Common myeloid progenitor, CD34-positive (primary cell): ENCODE results near the gene CXorf58.
A peak's percentile ranks its signal among the peaks of the same experiment; 100 is the strongest.

ENCODE experiments used
- CTCF ChIA-PET: fragments of 350-600 bp; sonication (Branson Sonifier 250); formaldehyde crosslinking; loops from one replicate; lab custom pipeline; 2021; ENCODE audit warnings: antibody characterized with exemption; lab: Charles Lee
- POLR2A ChIA-PET: fragments of 350-600 bp; sonication (Branson Sonifier 250); formaldehyde crosslinking; loops from one replicate; lab custom pipeline; 2021; ENCODE audit warnings: antibody characterized with exemption; lab: Charles Lee
- DNase-seq, 3 donors: peaks; one replicate each; pipeline versions ENCODE4 v3.0.0 to v3.0.0-alpha.2; 2013
- H3K27ac ChIP-seq, 2 experiments: 1 replicate in 1 of 2; 2 replicates in 1 of 2; pipeline ENCODE4 v1.7.0; 2013; ENCODE audit warnings: inconsistent platforms in 2 of 2, low read length in 2 of 2, mild to moderate bottlenecking in 2 of 2, low read depth in 1 of 2, moderate library complexity in 1 of 2; ENCODE audit not compliant: severe bottlenecking in 2 of 2, insufficient read depth in 1 of 2, poor library complexity in 1 of 2
- H3K27me3 ChIP-seq, 5 experiments: replicated peaks in 2 of 5; 1 replicate in 3 of 5; 2 replicates in 2 of 5; pipeline versions ENCODE4 v1.6.1 to v1.7.0; 2013; ENCODE audit warnings: low read length in 4 of 5, mild to moderate bottlenecking in 2 of 5, moderate library complexity in 2 of 5, inconsistent platforms in 1 of 5; ENCODE audit not compliant: insufficient read depth in 5 of 5, control insufficient read depth in 4 of 5
- H3K36me3 ChIP-seq, 4 experiments: 1 replicate in 2 of 4; 2 replicates in 2 of 4; pipeline versions ENCODE4 v1.6.1 to v1.7.0; 2013; ENCODE audit warnings: low read length in 3 of 4, control low read depth in 1 of 4, mild to moderate bottlenecking in 1 of 4; ENCODE audit not compliant: control insufficient read depth in 4 of 4, insufficient read depth in 4 of 4
- H3K4me1 ChIP-seq, 4 experiments: 1 replicate in 3 of 4; 2 replicates in 1 of 4; pipeline versions ENCODE4 v1.6.1 to v1.7.1; 2013; ENCODE audit warnings: low read length in 3 of 4, mild to moderate bottlenecking in 3 of 4, control low read depth in 1 of 4, inconsistent platforms in 1 of 4, moderate library complexity in 1 of 4; ENCODE audit not compliant: control insufficient read depth in 4 of 4, insufficient read depth in 4 of 4; ENCODE audit errors: control extremely low read depth in 1 of 4
- H3K4me3 ChIP-seq, 7 experiments: 1 replicate in 4 of 7; 2 replicates in 3 of 7; pipeline versions ENCODE4 v1.5.1 to v1.7.0; 2013; ENCODE audit warnings: mild to moderate bottlenecking in 7 of 7, low read length in 6 of 7, moderate library complexity in 6 of 7, inconsistent platforms in 2 of 7, low read depth in 2 of 7, control low read depth in 1 of 7; ENCODE audit not compliant: insufficient read depth in 4 of 7, control insufficient read depth in 1 of 7; ENCODE audit errors: extremely low read depth in 1 of 7
- H3K9me3 ChIP-seq, 5 experiments: 1 replicate in 4 of 5; 2 replicates in 1 of 5; pipeline versions ENCODE4 v1.6.1 to v1.7.1; 2013; ENCODE audit warnings: low read length in 4 of 5, mild to moderate bottlenecking in 2 of 5, inconsistent platforms in 1 of 5, low read depth in 1 of 5, moderate library complexity in 1 of 5; ENCODE audit not compliant: control insufficient read depth in 4 of 5, insufficient read depth in 2 of 5; ENCODE audit errors: control extremely low read depth in 1 of 5
- WGBS: methylation state at CpG from one replicate; pipeline ENCODE4 v1.1.5; 2013; ENCODE audit not compliant: insufficient coverage; 5-methylcytosine and 5-hydroxymethylcytosine counted together

The CXorf58 gene

DNA sequence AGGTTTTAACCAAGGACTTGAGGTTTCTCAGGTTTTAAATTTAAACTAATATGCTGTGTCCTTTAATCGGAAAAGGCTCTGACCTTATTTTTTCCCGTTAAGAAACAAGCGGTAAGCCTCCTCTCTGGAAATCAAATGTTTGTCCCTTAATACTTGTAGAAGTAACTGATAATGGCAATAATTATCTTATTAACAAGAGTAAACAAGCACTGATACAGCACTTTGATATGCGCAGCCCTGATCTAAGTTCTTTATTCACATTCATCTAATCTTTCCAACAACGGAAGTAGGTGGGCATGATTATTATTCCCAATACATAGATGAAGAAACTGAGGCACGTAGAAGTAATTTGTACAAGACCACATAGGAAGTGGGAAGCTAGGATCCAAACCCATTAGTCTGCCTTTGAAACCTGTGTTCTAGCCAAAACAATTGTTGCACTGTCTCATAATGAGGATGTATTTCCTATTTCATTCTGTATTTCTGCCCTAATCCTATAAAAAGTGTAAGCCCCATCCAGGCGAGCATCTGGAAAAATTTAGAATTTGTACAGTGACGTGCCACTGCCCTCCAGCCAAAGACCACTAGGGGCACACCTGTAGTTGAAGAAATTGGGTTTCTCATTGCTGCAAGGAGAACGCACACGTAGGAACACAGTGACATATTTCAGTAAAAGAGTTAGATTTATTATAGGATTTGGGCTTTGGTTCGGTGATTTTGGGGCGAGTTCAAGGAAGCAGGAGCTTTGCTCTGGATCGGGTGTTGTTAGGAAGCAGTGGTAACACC, 606 bp downstream of the CXorf58 start:
- ChIA-PET CTCF (interaction anchor here (0.6 to 8.5 kb wide), 8 partner anchors 8 to 216 kb away, joined by 3 to 112 read pairs (median 4); partner anchors contain the start of gene EIF2S3), POLR2A (interaction anchor here (1.3 to 2.3 kb wide), 2 partner anchors 117 to 146 kb away, joined by 4 to 9 read pairs; partner anchors contain the start of gene EIF2S3)
- peak; percentile 40 to 73 (median 70) for DNase-seq
- Histone ChIP-seq H3K4me1 (peaks cover 0 to 12% (median 5%) of the 10 kb centered on the region in 4 experiments), H3K4me3 (peak overlapping the region in 6 of 7 experiments; percentile 43 to 81 (median 65)), H3K9me3 (no peaks in the 10 kb centered on the region), H3K27ac (peak overlapping the region; percentile 16 to 84), H3K27me3 (peaks cover 0 to 13% (median 0%) of the 10 kb centered on the region in 5 experiments), H3K36me3 (no peaks in the 10 kb centered on the region)
- WGBS: 48% methylated on average over 8 of the region's 13 CpGs

DNA sequence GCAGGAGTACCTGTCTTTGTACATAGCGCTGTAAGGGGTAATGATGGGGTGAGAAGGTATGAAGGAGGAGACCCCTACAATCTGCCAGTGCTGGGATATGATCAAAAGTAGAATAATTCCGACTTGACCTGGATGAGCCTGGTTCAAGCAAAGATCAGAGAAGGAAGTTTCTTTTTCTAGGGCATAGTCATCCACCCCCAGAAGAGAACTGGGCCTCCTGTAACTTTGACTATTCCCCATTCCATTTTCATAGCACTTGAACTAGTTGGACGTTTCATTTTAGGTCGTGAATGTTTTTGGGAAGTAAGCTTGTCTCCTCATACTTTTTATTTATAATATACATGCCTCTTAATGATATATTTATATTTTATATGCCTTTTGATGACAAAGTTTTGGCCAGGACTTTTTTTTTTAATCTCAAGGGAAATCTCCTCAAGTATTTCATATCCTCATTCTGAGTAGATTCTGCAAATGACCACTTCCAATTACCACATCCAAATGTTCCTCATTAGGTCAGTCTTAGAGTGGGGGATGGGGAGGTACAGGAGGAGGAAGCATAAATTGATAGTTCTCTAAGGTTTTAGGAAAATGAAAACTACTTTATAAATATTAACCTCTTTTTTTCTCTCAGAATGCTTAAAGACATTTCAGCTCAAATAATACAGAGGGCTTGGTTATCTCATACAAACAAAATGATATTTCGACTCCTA, 3.5 kb downstream of the CXorf58 start:
- ChIA-PET CTCF (no interaction called here), POLR2A (no interaction called here)
- H3K9me3 ChIP-seq: no peaks in the 10 kb centered on the region
- peaks cover 0 to 11% (median 3%) of the 10 kb centered on the region in 4 experiments for H3K4me1 ChIP-seq
- 64% methylated on average over 2 of the region's 5 CpGs for whole genome bisulfite sequencing
- peaks cover 0 to 12% (median 0%) of the 10 kb centered on the region in 5 experiments for H3K27me3 ChIP-seq
- H3K4me3 ChIP-seq: no peak overlapping the region
- H3K27ac ChIP-seq: no peak overlapping the region
- no peak for DNase-seq
- no peaks in the 10 kb centered on the region for H3K36me3 ChIP-seq

- no peaks in the 10 kb centered on the region for H3K36me3 ChIP-seq
- peaks cover 0 to 2% (median 0%) of the 10 kb centered on the region in 5 experiments for H3K27me3 ChIP-seq
- H3K4me1 ChIP-seq: no peaks in the 10 kb centered on the region
- peaks cover 0 to 2% (median 0%) of the 10 kb centered on the region in 5 experiments for H3K9me3 ChIP-seq
- DNase-seq: no peak
- POLR2A ChIA-PET: interaction anchor here (0.6 kb wide), 1 partner anchor 52 kb away, joined by 3 read pairs; no protein-coding TSS in a partner anchor
- WGBS: no CpG with 5 or more reads among the region's 1 CpG
- H3K27ac ChIP-seq: no peak overlapping the region
- H3K4me3 ChIP-seq: no peak overlapping the region
- CTCF ChIA-PET: interaction anchor here (0.7 kb wide), 1 partner anchor 15 kb away, joined by 3 read pairs; no protein-coding TSS in a partner anchor
Measured at GRCh38 chrX:23919148-23919547, 11.3 kb downstream of the CXorf58 start.

DNA sequence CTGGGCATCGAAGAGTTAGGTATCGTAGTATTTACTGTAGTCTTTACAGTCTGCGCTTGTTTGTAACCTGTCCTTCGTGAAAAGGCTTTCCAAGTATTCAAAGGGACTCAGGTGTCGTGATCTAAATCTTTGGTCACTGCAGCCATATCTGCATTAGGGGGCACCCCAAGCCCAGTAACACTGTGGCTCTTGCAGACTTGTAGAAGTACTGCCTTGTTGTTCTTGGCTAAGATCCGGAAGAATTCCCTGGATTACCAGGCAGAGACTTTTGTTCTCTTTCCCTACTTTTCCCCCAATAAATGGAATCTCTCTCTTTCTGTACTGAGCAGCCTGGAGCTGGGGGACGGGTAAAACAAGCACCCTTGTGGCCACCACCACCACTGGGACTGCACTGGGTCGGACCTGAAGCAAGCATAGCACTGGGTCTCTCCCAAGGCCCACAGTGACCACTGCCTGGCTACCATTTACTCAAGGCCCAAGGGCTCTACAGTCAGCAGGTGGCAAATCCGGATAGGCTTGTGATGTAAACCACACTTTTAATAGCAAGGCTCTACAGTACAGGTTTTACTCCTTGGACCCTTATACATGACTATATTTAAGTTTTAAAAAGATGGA, 12.0 kb downstream of the CXorf58 start:
- 76% methylated on average over 7 of the region's 9 CpGs for WGBS
- H3K27ac ChIP-seq: no peak overlapping the region
- peaks cover 0 to 2% (median 0%) of the 10 kb centered on the region in 5 experiments for H3K27me3 ChIP-seq
- H3K4me1 ChIP-seq: no peaks in the 10 kb centered on the region
- DNase-seq: no peak
- H3K9me3 ChIP-seq: peaks cover 0 to 2% (median 0%) of the 10 kb centered on the region in 5 experiments
- CTCF ChIA-PET: no interaction called here
- H3K36me3 ChIP-seq: no peaks in the 10 kb centered on the region
- H3K4me3 ChIP-seq: no peak overlapping the region
- POLR2A ChIA-PET: interaction anchor here (0.6 kb wide), 1 partner anchor 52 kb away, joined by 3 read pairs; no protein-coding TSS in a partner anchor

DNA sequence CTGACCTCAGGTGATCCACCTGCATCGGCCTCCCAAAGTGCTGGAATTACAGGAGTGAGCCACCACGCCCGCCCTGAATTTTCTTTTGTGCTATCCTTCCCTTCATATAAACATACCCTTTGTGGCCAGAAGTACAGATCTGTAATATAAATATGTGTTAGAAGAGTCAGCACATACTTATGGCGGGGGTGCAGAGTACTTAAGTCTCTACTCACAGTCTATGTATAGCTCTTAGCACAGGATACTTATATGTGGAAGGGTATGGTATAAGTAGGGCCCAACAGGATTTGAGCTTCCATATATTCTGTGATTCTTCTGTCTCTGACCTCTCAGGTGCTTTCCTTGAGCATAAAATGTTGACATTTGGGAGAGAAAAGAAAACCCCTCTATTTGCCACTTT, 18.2 kb downstream of the CXorf58 start:
- no peaks in the 10 kb centered on the region for H3K36me3 ChIP-seq

DNA sequence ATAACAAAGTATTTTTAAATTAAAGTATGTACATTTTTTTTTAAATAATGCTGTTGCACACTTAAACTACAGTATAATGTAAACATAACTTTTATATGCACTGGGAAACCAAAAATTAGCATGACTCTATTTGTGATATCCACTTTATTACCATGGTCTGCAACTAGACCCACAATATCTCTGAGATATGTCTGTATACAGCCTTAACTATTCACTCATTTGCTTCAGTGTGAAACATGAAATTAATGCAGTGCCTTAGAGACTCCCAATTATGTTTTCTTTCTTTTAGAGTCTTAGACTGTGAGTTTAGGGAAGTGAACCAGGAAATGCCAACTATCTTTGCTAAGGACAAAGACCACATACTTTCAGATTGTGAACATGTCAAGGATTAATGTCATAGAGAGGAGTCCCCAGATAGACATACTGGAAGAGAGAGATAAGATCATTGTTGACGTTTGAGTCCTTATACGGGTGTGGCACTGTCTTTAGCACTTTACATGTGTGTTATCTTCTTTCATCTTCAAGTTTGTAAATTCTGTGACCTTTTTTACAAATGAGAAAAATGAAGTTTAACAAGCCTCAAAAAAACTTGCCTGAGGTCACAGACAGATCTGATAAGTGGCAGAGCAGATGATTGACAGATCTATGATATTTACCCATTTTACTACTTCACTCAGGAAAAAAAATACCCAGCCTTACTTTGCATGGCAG, 23.2 kb downstream of the CXorf58 start:
- peak overlapping the region in 1 of 7 experiments; percentile 33 for H3K4me3 ChIP-seq
- POLR2A ChIA-PET: no interaction called here
- H3K36me3 ChIP-seq: no peaks in the 10 kb centered on the region
- H3K27ac ChIP-seq: no peak overlapping the region
- no peaks in the 10 kb centered on the region for H3K9me3 ChIP-seq
- CTCF ChIA-PET: no interaction called here
- no CpG with 5 or more reads among the region's 2 CpGs for WGBS
- peaks cover 0 to 8% (median 6%) of the 10 kb centered on the region in 4 experiments for H3K4me1 ChIP-seq
- peaks cover 0 to 3% (median 0%) of the 10 kb centered on the region in 5 experiments for H3K27me3 ChIP-seq
- peak; percentile 6 to 46 (median 28) for DNase-seq

More for the DNA sequence above, 18.2 kb downstream of the CXorf58 start:
- ChIA-PET CTCF (no interaction called here), POLR2A (no interaction called here)
- DNase-seq: no peak
- H3K9me3 ChIP-seq: no peaks in the 10 kb centered on the region
- H3K27me3 ChIP-seq: no peaks in the 10 kb centered on the region
- no peak overlapping the region for H3K4me3 ChIP-seq
- no peak overlapping the region for H3K27ac ChIP-seq
- no CpG with 5 or more reads among the region's 4 CpGs for WGBS
- H3K4me1 ChIP-seq: peaks cover 0 to 2% (median 0%) of the 10 kb centered on the region in 4 experiments
